Lung (tissue), 12 donors: ENCODE results near the gene CALD1. TPM values are rescaled to one million over a fixed set of nuclear protein-coding genes. Genes with fewer than 3 reads are reported as not detected.

Experiments
- ATAC-seq: fragments of 200-7000 bp; cut with Tn5 transposase; one replicate; pipeline ENCODE4 v1.9.1; 2020; ENCODE audit warnings: moderate number of reproducible peaks; ENCODE audit not compliant: insufficient read depth, low FRiP score
- DNase-seq, 3 donors: peaks; one replicate each; pipeline ENCODE4 v3.0.0-alpha.2; 2013 to 2017
- H3K27ac ChIP-seq, 2 donors: one replicate each; pipeline ENCODE4 v1.5.1; 2013; ENCODE audit warnings: mild to moderate bottlenecking in 2 of 2, moderate library complexity in 2 of 2, control low read depth in 1 of 2, inconsistent platforms in 1 of 2, low read depth in 1 of 2, low read length in 1 of 2
- H3K27me3 ChIP-seq, 3 donors: one replicate each; pipeline ENCODE4 v1.5.1; 2013; ENCODE audit warnings: low read length in 2 of 3; ENCODE audit not compliant: control insufficient read depth in 3 of 3, insufficient read depth in 3 of 3
- H3K36me3 ChIP-seq, 4 donors: one replicate each; pipeline ENCODE4 v1.5.1; 2013; ENCODE audit warnings: low read length in 4 of 4, mild to moderate bottlenecking in 1 of 4, moderate library complexity in 1 of 4; ENCODE audit not compliant: control insufficient read depth in 4 of 4, insufficient read depth in 4 of 4
- H3K4me1 ChIP-seq, 5 donors: one replicate each; pipeline ENCODE4 v1.5.1; 2013; ENCODE audit warnings: low read length in 5 of 5, mild to moderate bottlenecking in 2 of 5, moderate library complexity in 1 of 5; ENCODE audit not compliant: control insufficient read depth in 5 of 5, insufficient read depth in 5 of 5
- H3K4me3 ChIP-seq: one replicate; pipeline ENCODE4 v1.5.1; 2013; ENCODE audit warnings: mild to moderate bottlenecking, control low read depth, moderate library complexity
- H3K9ac ChIP-seq, 2 donors: one replicate each; pipeline ENCODE4 v1.5.1; 2013; ENCODE audit warnings: low read length in 2 of 2, control low read depth in 1 of 2; ENCODE audit not compliant: insufficient read depth in 1 of 2
- H3K9me3 ChIP-seq, 4 donors: one replicate each; pipeline ENCODE4 v1.5.1; 2013; ENCODE audit warnings: low read length in 3 of 4, mild to moderate bottlenecking in 1 of 4, moderate library complexity in 1 of 4; ENCODE audit not compliant: control insufficient read depth in 4 of 4, insufficient read depth in 3 of 4
- whole genome bisulfite sequencing, 2 donors: extraction: QIAGEN DNeasy Blood & Tissue Kit; methylation state at CpG; one replicate each; pipeline ENCODE4 v1.1.7; 2013; 5-methylcytosine and 5-hydroxymethylcytosine counted together
- polyA plus RNA-seq, 2 donors: library from polyadenylated mRNA; stranded (reverse); fragments of 200-250 nt; gene quantifications; one replicate each; pipeline ENCODE4 v1.2.1, GENCODE V29; 2013
- total RNA-seq, 2 donors: library from RNA; depleted of rRNA in 1 of 2; stranded (reverse); fragments of >200 nt in 1 of 2; gene quantifications; one replicate each; pipeline ENCODE4 v1.2.1, GENCODE V29; 2014 to 2021
- TF ChIP-seq, protein P1 (sequence below): IDR thresholded peaks from 2 replicates; pipeline ENCODE4 v1.5.1; 2012; ENCODE audit warnings: mild to moderate bottlenecking; ENCODE audit errors: control extremely low read depth, extremely low read depth
- donor health status: control.
- donor health status: control.
- donor health status: Bipolar disorder and iron deficiency.
- donor health status: healthy.
- donor health status: DM: yes; HTN: yes; CAD: no.

CALD1 gene
- total and polyA plus RNA-seq, 4 donors: 56.4 to 173 (median 92.0) TPM

DNA sequence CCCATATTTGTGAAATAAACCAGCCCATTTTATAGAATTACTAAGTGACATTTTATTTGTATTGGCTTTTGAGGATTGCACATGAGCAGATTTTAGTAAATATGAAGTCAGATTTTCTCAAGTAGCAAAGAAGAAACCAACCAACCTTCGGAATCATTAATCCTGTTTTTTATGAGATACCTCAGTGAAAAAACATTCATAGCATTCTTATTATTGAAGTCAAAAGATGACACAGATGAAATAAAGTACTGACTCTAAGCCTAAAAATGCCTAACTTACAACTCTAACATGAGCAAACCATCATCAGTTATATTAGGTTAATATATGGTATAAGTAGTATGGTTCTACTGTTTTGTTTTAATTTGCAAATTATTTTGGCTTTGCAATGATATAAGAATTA, 147.0 kb downstream of the CALD1 start:
- peaks cover 0 to 11% (median 0%) of the 10 kb centered on the region in 5 donors for H3K4me1 ChIP-seq
- no peak overlapping the region for H3K4me3 ChIP-seq
- no peak overlapping the region for H3K27ac ChIP-seq
- no peaks in the 10 kb centered on the region for H3K9me3 ChIP-seq
- DNase-seq: no peak
- no peak overlapping the region for H3K9ac ChIP-seq
- H3K36me3 ChIP-seq: peaks cover 3 to 10% (median 4%) of the 10 kb centered on the region in 4 donors
- no peaks in the 10 kb centered on the region for H3K27me3 ChIP-seq
- ATAC-seq: no peak
- TF ChIP-seq, protein P1, sequence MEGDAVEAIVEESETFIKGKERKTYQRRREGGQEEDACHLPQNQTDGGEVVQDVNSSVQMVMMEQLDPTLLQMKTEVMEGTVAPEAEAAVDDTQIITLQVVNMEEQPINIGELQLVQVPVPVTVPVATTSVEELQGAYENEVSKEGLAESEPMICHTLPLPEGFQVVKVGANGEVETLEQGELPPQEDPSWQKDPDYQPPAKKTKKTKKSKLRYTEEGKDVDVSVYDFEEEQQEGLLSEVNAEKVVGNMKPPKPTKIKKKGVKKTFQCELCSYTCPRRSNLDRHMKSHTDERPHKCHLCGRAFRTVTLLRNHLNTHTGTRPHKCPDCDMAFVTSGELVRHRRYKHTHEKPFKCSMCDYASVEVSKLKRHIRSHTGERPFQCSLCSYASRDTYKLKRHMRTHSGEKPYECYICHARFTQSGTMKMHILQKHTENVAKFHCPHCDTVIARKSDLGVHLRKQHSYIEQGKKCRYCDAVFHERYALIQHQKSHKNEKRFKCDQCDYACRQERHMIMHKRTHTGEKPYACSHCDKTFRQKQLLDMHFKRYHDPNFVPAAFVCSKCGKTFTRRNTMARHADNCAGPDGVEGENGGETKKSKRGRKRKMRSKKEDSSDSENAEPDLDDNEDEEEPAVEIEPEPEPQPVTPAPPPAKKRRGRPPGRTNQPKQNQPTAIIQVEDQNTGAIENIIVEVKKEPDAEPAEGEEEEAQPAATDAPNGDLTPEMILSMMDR: no peak
- WGBS, 2 donors: 97 to 99% methylated on average over 1 of the region's 1 CpG

DNA sequence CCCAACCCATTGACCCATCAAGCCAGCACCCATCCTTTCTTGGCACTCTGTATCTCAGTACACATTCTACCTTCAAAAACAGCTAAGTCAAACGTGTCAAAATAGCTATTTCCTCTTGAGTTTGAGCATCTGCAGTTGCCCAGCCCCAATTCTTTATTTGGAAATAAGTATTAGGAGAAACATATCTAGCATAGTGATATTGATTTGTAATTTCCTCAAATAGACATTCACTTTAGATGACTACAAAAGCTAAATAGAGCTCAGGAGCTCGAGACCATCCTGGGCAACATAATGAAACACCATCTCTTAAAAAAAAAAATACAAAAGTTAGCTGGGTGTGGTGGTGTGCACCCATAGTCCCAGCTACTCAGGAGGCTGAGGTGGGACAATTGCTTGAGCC, 147.6 kb downstream of the CALD1 start:
- Histone ChIP-seq H3K36me3 (peaks cover 3 to 10% (median 4%) of the 10 kb centered on the region in 4 donors), H3K4me1 (peaks cover 0 to 17% (median 0%) of the 10 kb centered on the region in 5 donors), H3K27ac (no peak overlapping the region), H3K9ac (no peak overlapping the region), H3K27me3 (no peaks in the 10 kb centered on the region), H3K4me3 (no peak overlapping the region), H3K9me3 (no peaks in the 10 kb centered on the region)
- ATAC-seq (no peak), DNase-seq (no peak)
- 65 to 73% methylated on average over 2 of the region's 2 CpGs for whole genome bisulfite sequencing, 2 donors
- TF ChIP-seq, protein P1: no peak

DNA sequence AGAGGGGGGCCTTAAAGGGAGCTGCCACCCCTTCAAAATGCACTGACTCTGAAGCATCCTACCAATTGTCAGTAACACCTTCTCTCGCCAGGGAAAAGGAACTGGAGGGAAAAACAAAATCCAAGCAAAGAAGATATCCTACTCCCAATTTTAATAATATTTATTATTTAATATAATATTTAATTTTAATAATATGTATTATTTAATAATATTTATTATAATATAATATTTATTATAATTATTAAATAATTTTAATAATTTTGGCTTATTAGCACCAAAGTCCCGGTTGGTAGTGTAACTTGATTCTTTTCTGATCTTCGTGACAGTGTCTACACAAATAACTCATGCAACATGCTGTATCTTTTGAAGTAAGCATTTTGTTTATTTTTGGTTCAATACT, 148.3 kb downstream of the CALD1 start:
- Histone ChIP-seq H3K4me3 (no peak overlapping the region), H3K27me3 (no peaks in the 10 kb centered on the region), H3K9ac (no peak overlapping the region), H3K9me3 (peaks cover 0 to 1% (median 0%) of the 10 kb centered on the region in 4 donors), H3K36me3 (peaks cover 3 to 10% (median 4%) of the 10 kb centered on the region in 4 donors), H3K27ac (no peak overlapping the region), H3K4me1 (peaks cover 0 to 20% (median 0%) of the 10 kb centered on the region in 5 donors)
- 95% methylated on average over 3 of the region's 3 CpGs for WGBS, 2 donors
- ATAC-seq: no peak
- DNase-seq: no peak
- TF ChIP-seq, protein P1: no peak

DNA sequence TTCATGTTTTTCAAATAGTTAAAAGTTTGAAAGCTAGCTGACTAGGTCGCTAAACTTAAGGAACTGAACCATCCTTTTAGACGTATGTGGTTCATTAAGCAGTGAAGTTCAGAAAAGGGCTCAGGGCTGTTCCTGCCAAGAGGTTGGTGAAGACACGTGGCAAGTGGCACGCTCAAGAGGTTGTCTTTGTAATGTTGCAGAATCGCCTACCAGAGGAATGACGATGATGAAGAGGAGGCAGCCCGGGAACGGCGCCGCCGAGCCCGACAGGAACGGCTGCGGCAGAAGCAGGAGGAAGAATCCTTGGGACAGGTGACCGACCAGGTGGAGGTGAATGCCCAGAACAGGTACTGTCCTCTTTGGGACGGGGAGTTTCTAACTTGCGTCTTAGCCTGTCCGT, 149.1 kb downstream of the CALD1 start:
- peaks cover 0 to 3% (median 0%) of the 10 kb centered on the region in 3 donors for H3K27me3 ChIP-seq
- no peak for DNase-seq
- ATAC-seq: no peak
- H3K36me3 ChIP-seq: peaks cover 3 to 16% (median 5%) of the 10 kb centered on the region in 4 donors
- WGBS, 2 donors: 97% methylated on average over 18 of the region's 18 CpGs
- no peak overlapping the region for H3K9ac ChIP-seq
- TF ChIP-seq, protein P1: no peak
- H3K4me1 ChIP-seq: peaks cover 0 to 13% (median 0%) of the 10 kb centered on the region in 5 donors
- no peak overlapping the region for H3K4me3 ChIP-seq
- H3K9me3 ChIP-seq: peaks cover 0 to 2% (median 0%) of the 10 kb centered on the region in 4 donors
- no peak overlapping the region for H3K27ac ChIP-seq
